Measurements from ENCODE around the gene UCP3.

Gene UCP3

DNA sequence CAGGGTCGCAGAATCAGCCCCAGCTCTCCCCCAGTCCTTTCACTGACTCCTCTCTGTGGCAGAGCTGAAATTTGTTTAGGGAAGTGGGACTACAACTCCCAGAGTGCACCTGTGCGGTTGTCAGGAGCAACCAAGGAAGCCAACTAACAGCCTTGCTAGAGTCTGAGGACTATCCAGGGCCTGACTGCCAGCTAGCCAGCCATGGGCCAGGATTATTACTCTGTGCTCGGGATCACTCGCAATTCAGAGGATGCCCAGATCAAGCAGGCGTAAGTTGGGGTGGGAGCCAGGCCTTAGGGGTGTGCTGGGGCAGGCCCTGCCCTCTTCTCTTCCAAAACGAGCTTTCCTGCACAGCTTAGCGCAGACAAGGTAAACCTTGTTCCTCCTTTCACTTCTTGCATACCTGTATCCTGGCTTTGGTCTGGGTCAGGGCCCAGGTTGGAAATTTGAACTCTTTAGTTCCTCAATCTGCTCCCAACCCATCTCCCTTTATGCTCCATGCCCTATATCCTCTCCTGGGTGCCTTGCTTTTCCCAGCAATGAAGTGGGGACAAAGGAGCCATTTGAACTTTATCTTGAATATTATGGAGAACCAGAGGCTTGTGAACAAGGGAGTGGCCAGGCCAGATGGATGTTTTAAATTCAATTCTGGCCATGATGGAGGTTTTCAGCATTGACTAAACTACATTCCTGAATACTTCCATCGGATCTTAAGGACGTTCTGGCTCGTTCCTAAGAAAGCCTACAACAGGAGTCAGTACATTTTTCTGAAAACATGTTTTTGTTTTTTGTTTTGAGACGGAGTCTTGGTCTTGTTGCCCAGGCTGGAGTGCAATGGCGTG lies 57.8 kb downstream of the UCP3 start, which contains the start of gene DNAJB13:
TSS of gene DNAJB13 (plus strand) at position 158 of the 842 bp plus-strand sequence. CDS start at position 202, 44 bp downstream.
- DNase-seq, result peak; percentile 79

All from NCI-H2029 (cell line).